Non-pigmented ciliary epithelial cell (primary cell): Measurements from ENCODE around the gene CASP14.
"Not testable (repeated sequence)": the region's sequence is repeated elsewhere in the genome, so short reads cannot be mapped to it uniquely, and the experiment has no call there.

Experiments
- DNase-seq: peaks from one replicate; pipeline ENCODE4 v3.0.0-alpha.2; 2010; ENCODE audit warnings: low read depth

CASP14 gene

GRCh38 chr19:15048885-15049541 is at the start of gene CASP14:
Gene CASP14 (plus strand): TSS chr19:15049480. CDS start chr19:15052252, 2,772 bp downstream.
- no peak for DNase-seq

- no peak for DNase-seq
Measured at GRCh38 chr19:15008308-15008707, 41.0 kb upstream of the CASP14 start.

- DNase-seq = no peak
Measured at GRCh38 chr19:15010501-15011300, 38.6 kb upstream of the CASP14 start.

GRCh38 chr19:15014579-15014978 is 34.7 kb upstream of the CASP14 start:
- DNase-seq = no peak

GRCh38 chr19:15015946-15016542 is 33.2 kb upstream of the CASP14 start:
- DNase-seq = no peak

GRCh38 chr19:15018836-15019235 is 30.4 kb upstream of the CASP14 start:
- not testable (repeated sequence) for DNase-seq

- DNase-seq = no peak
Measured at GRCh38 chr19:15021286-15022007, 27.8 kb upstream of the CASP14 start.

GRCh38 chr19:15022752-15023151 is 26.5 kb upstream of the CASP14 start:
- no peak for DNase-seq

GRCh38 chr19:15025217-15025616 is 24.1 kb upstream of the CASP14 start:
- no peak for DNase-seq

GRCh38 chr19:15028490-15028889 is 20.8 kb upstream of the CASP14 start:
- no peak for DNase-seq

GRCh38 chr19:15031675-15032074 is 17.6 kb upstream of the CASP14 start:
- DNase-seq = no peak

- no peak for DNase-seq
Measured at GRCh38 chr19:15035795-15036311, 13.4 kb upstream of the CASP14 start.

- DNase-seq = no peak
Measured at GRCh38 chr19:15037586-15037985, 11.7 kb upstream of the CASP14 start.

- DNase-seq = no peak
Measured at GRCh38 chr19:15038294-15038693, 11.0 kb upstream of the CASP14 start.

GRCh38 chr19:15042003-15042402 is 7.3 kb upstream of the CASP14 start:
- no peak for DNase-seq

- DNase-seq = no peak
Measured at GRCh38 chr19:15042826-15043225, 6.5 kb upstream of the CASP14 start.

- DNase-seq = no peak
Measured at GRCh38 chr19:15045506-15045905, 3.8 kb upstream of the CASP14 start.

- DNase-seq = no peak
Measured at GRCh38 chr19:15047680-15048079, 1.6 kb upstream of the CASP14 start.

- DNase-seq = no peak
Measured at GRCh38 chr19:15048128-15048527, 1.2 kb upstream of the CASP14 start.

- no peak for DNase-seq
Measured at GRCh38 chr19:15050639-15051038, 1.4 kb downstream of the CASP14 start.

GRCh38 chr19:15062036-15062435 is 12.8 kb downstream of the CASP14 start:
- DNase-seq = no peak

GRCh38 chr19:15070386-15070785 is 21.1 kb downstream of the CASP14 start:
- DNase-seq = not testable (repeated sequence)
